Lower leg skin (tissue), 4 donors: ENCODE measurements around the gene AFF4. TPM values are rescaled to one million over a fixed set of nuclear protein-coding genes. Genes with fewer than 3 reads are reported as not detected.
"Not testable (repeated sequence)": the region's sequence is repeated elsewhere in the genome, so short reads cannot be mapped to it uniquely, and the experiment has no call there.

Experiments
- DNase-seq, 2 donors: peaks; one replicate each; pipeline ENCODE4 v3.0.0-alpha.2; 2019; ENCODE audit warnings: low spot score in 2 of 2
- H3K4me3 ChIP-seq: fragments of 200-600 bp; sonication (generic); 2 replicates; pipeline ENCODE4 v1.5.1; 2017; ENCODE audit warnings: mild to moderate bottlenecking, low read depth; ENCODE audit not compliant: poor library complexity, severe bottlenecking
- POLR2A ChIP-seq, 2 donors: fragments of 450-650 bp; IDR thresholded peaks; one replicate each; pipeline ENCODE4 v1.6.1; 2016 to 2017; ENCODE audit warnings: antibody characterized with exemption in 2 of 2, mild to moderate bottlenecking in 1 of 2, moderate library complexity in 1 of 2
- WGBS, 2 donors: methylation state at CpG; one replicate each; pipeline ENCODE4 v1.1.5; 2018; 5-methylcytosine and 5-hydroxymethylcytosine counted together
- intact Hi-C: fragments of 100-400 bp; cut with DNase I; formaldehyde crosslinking; loops from one replicate; pipeline ENCODE4 v1.15.0; 2023; ENCODE audit warnings: low total_unique reads
- total RNA-seq, 4 donors: library from RNA; depleted of rRNA; stranded (reverse); fragments of >200 nt; gene quantifications; one replicate each; pipeline ENCODE4 v1.1.0, GENCODE V29; 2016
- TF ChIP-seq, protein P1 (sequence below), 3 donors: fragments of 450-650 bp; IDR thresholded peaks; one replicate each; pipeline ENCODE4 v1.5.1; 2016; ENCODE audit warnings: antibody characterized with exemption in 3 of 3, mild to moderate bottlenecking in 3 of 3, moderate library complexity in 2 of 3

The AFF4 gene
- total RNA-seq, 4 donors from 2014 or later = 47.9 to 79.2 (median 57.9) TPM

DNA sequence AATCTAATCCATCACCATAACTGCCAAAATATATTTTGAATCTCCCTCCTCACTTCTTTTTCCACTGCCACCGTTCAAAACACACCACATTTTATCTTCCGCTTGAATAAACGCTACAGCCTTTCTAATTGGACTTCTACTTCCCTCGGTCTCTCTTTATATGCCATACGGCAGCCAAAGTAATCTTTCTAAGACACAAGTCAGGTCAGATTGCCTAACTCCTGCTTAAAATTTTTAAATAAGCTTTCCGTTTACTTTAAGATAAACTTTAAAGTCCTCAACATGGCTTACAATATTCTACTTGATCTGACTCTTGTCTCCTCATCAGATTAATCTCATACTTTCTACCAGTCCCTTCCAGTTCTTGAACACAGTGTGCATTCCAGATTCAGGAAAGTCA lies 9.7 kb downstream of the AFF4 start:
- 84 to 85% methylated on average over 6 of the region's 6 CpGs for WGBS, 2 donors
- TF ChIP-seq, protein P1, sequence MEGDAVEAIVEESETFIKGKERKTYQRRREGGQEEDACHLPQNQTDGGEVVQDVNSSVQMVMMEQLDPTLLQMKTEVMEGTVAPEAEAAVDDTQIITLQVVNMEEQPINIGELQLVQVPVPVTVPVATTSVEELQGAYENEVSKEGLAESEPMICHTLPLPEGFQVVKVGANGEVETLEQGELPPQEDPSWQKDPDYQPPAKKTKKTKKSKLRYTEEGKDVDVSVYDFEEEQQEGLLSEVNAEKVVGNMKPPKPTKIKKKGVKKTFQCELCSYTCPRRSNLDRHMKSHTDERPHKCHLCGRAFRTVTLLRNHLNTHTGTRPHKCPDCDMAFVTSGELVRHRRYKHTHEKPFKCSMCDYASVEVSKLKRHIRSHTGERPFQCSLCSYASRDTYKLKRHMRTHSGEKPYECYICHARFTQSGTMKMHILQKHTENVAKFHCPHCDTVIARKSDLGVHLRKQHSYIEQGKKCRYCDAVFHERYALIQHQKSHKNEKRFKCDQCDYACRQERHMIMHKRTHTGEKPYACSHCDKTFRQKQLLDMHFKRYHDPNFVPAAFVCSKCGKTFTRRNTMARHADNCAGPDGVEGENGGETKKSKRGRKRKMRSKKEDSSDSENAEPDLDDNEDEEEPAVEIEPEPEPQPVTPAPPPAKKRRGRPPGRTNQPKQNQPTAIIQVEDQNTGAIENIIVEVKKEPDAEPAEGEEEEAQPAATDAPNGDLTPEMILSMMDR (IDR thresholded peaks at IDR 0.05) = no peak
- no peak for TF ChIP-seq POLR2A (IDR thresholded peaks at IDR 0.05)
- intact Hi-C loops = no loop called here
- H3K4me3 ChIP-seq = no peak overlapping the region
- no peak for DNase-seq

DNA sequence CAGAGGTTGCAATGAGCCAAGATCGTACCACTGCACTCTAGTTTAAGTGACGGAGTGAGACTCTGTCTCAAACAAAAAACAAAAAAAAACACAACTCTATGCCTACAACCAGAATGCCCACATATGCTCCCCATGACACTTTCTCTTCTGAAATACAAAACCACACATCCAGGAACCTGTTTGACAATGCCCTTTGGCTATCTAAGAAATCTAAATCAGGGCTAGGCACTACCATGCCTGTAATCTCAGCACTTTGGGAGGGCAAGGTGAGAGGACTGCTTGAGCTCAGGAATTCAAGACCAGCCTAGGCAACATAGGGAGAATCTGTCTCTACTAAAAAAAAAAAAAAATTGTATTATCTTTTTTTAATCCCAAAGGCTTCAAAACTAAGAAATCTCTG lies 10.6 kb downstream of the AFF4 start:
- intact Hi-C loops = no loop called here
- TF ChIP-seq, protein P1 (IDR thresholded peaks at IDR 0.05) = no peak
- TF ChIP-seq POLR2A (IDR thresholded peaks at IDR 0.05) = no peak
- no peak for DNase-seq
- WGBS, 2 donors = 83 to 89% methylated on average over 2 of the region's 2 CpGs
- H3K4me3 ChIP-seq = no peak overlapping the region

DNA sequence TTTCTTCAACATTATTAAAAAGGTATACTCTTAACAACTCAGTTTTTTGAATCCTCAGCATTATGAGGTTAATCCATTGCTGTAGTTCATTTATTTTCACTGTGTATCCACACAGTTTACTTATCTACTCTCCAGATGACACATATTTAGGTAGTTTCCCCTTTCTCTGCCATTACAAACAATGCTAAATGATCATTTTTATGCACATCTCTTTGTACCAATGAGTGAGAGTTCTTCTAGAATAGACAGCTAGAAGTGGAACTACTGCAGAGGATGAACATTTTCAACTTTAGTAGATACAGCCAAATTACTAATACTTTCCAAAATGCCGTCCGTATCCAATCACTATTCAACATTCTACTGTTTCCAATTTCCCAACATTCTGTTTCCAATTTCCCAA lies 11.5 kb downstream of the AFF4 start:
- DNase-seq = no peak
- intact Hi-C loops = no loop called here
- 60 to 74% methylated on average over 2 of the region's 2 CpGs for WGBS, 2 donors
- TF ChIP-seq, protein P1 (IDR thresholded peaks at IDR 0.05) = no peak
- TF ChIP-seq POLR2A (IDR thresholded peaks at IDR 0.05) = no peak
- no peak overlapping the region for H3K4me3 ChIP-seq

DNA sequence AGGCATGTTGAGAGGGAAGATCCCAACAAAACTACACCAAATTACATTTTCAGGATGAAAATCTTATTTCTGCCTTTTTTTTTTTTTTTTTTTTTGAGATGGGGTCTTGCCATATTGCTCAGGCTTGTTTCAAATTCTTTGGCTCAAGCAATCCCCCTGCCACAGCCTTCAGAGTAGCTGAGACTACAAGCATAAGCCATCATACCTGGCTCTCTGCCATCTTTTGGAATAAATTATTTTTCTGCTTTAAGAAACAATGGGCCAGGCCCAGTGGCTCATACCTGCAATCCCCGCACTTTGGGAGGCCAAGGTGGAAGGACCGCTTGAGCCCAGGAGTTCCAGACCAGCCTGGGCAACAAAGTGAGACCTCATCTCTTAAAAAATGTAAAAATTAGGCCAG lies 14.3 kb downstream of the AFF4 start:
- WGBS, 2 donors = 86 to 92% methylated on average over 2 of the region's 2 CpGs
- intact Hi-C loops = no loop called here
- DNase-seq = no peak
- no peak overlapping the region for H3K4me3 ChIP-seq
- TF ChIP-seq, protein P1 (IDR thresholded peaks at IDR 0.05) = no peak
- TF ChIP-seq POLR2A (IDR thresholded peaks at IDR 0.05) = no peak

DNA sequence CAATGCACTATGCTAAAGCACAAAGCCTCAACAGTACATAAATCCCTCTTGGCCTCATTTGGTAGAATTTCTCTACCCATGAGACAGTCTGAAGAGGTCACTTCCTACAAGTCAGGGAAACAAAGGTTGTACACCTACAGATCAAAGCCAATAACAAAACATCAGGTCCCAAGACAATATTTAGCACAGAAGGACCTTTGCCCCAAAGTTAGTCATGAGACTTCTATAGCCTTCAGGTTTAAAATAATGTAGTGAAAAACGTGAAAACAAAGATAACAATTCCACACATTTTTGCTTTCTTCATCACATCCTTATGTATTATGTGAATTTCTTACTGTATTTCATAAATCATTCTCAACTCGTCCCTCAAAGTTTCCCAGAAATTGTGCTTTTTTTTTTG lies 15.8 kb downstream of the AFF4 start:
- DNase-seq = no peak
- 28 to 31% methylated on average over 2 of the region's 2 CpGs for WGBS, 2 donors
- intact Hi-C loops = no loop called here
- TF ChIP-seq POLR2A (IDR thresholded peaks at IDR 0.05) = no peak
- TF ChIP-seq, protein P1 (IDR thresholded peaks at IDR 0.05) = no peak
- no peak overlapping the region for H3K4me3 ChIP-seq

DNA sequence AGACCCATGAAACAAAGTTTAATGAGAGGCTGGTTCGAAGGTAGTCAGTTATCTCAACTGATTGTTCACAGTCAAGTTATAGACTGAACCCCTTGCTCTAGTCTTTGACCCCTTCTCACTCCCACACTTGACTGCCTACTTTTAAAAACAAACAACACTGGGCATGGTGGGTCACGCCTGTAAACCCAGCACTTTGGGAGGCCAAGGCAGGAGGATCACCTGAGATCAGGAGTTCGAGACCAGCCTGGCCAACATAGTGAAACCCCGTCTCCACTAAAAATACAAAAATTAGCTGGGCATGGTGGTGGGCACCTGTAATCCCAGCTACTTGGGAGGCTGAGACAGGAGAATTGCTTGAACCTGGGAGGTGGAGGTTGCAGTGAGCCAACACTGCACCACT lies 18.1 kb downstream of the AFF4 start:
- WGBS, 2 donors = 89 to 96% methylated on average over 4 of the region's 4 CpGs
- DNase-seq, intact Hi-C loops, H3K4me3 ChIP-seq: not testable (repeated sequence)
